Stimulated activated CD4-positive, alpha-beta T cell treated with anti-CD3 and anti-CD28 coated beads, Interleukin-2, amount 100 ng/mL, for 48 hours (primary cell): ENCODE measurements around the gene CBX8.

ENCODE experiments used
- DNase-seq, 2 donors: peaks; one replicate each; pipeline ENCODE4 v3.0.0-alpha.2; 2020

The CBX8 gene

DNA sequence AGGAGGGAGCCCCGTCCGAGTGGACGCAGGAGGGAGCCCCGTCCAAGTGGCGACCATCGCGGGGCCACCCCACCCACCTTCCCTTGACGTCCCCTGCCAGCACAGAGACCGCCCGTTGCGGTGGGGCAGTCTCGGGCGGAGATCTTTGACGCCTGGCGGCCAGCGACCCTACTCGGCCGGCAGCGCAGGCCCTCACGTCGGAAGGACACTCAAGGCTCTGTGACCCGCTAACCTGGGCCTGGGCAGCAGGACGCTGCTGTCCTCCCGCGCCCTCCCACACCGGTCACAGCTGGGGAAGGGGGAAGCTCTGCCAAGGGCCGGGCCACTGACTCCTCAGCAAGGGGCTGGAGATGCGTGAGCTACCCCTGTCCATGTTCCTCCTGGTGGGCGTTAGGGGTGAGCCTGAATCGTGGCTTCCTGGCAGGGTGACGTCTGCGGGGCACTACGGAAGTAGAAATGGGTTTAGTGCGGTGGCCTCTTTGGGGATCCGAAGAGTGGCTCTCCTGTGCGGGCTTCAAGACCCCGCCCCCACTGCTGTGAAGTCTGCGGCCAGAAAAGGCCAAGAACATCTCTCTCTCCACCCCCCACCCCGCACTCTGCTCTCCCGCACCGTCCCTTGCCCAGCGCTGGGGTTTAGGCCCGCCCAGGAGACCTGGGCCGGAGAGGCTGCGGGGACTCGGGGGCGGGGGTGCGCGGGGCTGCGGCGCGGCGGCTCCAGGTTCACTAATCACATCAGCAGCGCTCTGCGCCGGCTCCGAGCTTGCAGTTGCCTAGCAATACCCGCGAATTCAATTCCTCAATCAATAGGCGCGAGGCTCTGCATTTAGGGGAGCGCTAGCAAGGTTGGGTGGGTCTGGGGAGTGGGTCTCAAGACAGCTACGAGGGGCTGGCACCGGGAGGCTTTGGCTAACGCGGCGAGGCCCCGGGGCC, 5.8 kb downstream of the CBX8 start:
- DNase-seq: no peak

DNA sequence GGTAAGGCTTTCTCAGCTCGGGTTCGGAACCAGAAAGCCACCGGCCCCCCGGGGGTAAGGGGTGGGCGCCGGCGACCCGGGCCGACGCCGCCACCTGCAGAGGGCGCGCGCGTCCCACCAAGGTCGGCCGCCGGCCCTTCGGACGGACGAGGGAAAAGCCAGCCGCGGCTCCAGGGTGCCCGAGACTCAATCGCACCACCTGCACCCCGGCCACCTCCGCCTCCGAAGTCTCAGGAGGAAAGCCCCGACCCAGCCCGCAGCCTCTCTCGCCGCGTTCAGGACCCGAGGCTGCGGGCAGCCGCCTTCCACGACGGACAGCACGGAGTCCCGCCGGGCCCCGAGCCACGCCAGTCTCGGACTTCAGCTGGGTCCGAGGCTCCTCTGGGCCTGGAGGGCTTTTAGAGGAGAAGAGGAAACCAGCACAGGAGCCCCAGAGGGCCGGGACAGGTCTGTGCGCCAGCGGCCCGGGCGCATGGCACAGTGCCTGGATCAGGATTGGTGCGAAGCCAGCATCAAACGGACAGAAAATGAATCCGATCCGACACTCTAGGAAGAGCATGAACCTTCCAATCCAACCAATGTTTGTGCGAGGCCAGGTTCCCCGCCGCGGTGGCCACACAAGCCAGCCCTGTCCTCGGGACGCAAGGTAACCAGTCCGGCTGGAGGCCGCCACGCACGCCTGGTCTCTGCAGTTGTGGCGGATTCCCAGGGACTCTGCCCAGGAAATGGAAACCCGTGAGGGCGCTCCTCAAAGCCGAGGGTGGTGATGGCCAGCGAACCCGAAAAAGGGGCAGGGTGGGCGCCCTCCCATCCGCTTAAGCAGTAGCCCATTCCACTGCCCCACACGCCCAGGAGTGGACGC, 6.7 kb downstream of the CBX8 start:
- no peak for DNase-seq

GRCh38 chr17:79788989-79789942, 7.6 kb downstream of the CBX8 start:
- no peak for DNase-seq

DNA sequence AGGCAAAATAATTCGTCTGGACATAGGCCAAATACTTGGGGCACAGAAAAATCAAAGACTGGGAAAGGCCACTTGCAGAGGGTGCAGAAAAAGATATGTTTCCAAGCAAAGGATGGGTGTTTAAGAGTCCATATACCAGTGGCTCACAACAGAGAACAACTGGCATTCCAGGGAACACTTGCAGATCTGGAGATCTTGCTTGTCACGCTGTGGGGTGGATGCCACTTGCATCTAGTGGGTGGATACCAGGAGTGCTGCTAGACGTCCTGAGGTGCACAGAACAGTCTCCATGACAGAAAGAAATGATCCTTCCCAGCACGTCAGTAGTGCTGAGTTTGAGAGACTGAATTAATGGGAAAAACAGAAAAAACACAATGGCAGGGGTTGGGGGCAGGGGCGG, 8.4 kb downstream of the CBX8 start:
- DNase-seq: no peak

DNA sequence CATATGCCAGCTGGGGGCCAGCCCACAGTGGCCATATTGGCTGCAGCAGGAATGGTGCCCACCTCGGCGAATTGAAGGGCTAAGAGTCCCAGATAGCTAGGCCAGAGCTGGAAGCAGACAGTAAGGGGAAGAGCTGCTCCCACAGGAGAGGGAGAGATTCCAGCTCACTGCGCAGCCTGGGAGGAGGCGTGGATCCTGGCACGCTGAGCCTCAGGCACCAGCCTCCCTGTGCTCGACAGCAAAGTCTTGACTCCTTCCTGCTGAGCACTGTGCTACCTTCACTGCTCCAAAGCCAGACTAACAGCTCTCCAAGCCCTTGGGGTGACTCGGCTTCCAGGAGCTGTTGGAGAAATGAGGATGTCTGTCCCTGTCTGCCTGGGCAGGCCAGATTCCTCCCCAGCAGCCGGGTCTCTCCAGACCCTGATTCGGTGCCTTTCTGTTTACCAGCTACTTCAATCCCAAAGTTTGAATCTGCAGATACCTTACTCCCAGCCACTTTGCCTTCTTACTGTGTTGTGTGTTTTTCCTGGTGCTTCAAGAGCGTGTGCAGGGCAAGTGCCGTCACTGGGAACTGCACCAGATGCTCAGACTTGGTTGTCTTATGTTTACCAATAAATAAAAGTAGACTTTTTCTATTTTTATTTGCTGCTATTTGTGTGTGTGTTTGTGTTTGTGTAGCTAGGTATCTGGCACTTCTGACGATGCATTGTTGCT, 9.8 kb downstream of the CBX8 start:
- DNase-seq: no peak

- DNase-seq: no peak
Measured at GRCh38 chr17:79785900-79786810, 10.7 kb downstream of the CBX8 start.

- DNase-seq: no peak
Measured at GRCh38 chr17:79785017-79785899, 11.6 kb downstream of the CBX8 start.

GRCh38 chr17:79784353-79785016, 12.4 kb downstream of the CBX8 start:
- DNase-seq: no peak

DNA sequence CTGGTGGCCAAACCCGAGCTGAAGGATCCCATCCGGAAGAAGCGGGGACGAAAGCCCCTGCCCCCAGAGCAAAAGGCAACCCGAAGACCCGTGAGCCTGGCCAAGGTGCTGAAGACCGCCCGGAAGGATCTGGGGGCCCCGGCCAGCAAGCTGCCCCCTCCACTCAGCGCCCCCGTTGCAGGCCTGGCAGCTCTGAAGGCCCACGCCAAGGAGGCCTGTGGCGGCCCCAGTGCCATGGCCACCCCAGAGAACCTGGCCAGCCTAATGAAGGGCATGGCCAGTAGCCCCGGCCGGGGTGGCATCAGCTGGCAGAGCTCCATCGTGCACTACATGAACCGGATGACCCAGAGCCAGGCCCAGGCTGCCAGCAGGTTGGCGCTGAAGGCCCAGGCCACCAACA, 13.0 kb downstream of the CBX8 start:
- DNase-seq: no peak

DNA sequence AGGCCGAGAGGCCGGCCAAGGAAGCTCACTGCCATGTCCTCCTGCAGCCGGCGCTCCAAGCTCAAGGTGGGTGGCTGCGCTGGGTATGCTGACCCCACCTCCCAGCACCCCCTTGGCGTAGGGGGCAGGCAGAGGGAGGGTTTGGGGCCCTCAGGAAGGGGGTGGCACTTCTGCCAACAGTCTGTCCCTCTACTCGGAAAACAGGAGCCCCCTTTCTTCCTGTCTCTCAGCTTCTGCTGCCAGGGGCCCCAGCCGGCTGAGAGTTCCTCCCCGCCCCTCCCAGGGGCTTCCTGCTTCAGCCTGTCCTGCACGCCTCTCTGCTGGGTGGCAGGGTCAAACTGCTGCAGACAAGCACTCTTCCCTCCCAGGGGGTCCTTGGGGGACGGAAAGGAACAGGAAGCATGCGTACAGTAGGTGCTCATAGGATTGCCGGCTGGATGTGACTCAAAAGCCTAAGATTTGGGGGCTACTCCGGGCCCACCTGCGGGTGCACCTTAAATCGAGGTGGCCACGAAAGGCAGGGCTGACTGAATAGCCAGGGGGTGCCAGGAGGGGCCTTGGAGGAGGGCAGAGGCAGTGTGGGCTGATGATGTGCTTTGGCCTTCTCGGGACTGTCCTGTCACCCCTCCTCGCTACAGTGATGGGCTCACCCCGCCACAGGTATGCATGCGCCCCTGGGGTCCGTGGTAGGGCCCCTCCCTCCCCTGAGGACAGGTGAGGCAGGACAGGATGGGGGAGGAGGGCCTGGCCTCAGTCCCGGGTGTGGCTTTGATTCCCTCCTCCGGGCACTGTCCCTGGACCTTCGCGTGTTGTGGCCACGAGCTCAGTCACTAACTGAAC, 14.9 kb downstream of the CBX8 start:
- no peak for DNase-seq

- no peak for DNase-seq
Measured at GRCh38 chr17:79781012-79781650, 15.7 kb downstream of the CBX8 start.

GRCh38 chr17:79779661-79780365, 17.1 kb downstream of the CBX8 start:
- DNase-seq: no peak

DNA sequence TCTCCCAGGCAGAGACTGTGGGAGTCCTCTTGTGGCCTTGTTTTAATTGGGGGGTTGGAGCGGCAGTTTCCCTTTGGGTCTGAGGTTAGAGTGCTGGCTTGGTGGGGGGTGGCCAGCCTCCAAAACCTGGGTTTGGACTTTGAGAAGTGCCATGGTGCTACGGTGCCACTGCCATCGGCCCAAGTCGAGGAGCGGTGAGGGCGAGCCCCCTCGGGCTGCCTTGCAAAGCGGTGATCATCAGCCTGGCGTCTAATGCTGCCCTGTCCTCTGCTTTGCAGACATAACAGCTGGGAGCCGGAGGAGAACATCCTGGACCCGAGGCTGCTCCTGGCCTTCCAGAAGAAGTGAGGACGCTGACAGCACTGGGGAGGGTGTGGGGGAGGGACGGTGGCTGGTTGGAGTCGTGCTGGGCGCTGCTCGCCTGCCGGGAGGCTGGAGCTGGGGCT, 17.8 kb downstream of the CBX8 start:
- no peak for DNase-seq

DNA sequence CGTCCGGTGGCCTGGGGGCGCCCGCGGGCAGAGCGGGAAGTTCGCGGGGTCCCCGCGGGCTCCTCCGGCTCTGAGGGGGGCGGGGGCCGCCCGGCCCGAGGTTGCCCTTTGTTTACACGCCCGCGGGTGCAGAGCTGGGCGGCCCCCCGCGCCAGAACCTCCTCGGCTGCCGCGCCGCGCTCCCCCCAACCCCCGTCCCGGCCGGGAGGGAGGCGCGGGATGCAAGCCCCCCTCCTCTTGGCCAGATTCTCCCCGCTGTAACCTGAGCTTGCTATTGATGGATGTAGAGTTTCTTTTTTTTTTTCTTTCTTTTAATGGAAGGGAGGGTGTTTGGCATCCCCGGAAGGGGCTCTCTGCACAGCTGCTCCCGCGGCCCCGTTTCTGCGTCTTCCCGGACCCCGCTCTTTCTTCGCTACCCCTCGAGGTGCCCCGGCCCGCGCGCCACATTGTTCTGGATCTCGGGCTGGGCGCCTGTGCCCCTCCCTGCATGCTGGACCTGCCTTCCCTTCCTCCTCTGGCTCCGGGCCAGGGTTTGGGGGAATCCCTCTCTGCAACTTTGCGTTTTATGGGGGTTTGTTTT, 18.3 kb downstream of the CBX8 start:
- no peak for DNase-seq

DNA sequence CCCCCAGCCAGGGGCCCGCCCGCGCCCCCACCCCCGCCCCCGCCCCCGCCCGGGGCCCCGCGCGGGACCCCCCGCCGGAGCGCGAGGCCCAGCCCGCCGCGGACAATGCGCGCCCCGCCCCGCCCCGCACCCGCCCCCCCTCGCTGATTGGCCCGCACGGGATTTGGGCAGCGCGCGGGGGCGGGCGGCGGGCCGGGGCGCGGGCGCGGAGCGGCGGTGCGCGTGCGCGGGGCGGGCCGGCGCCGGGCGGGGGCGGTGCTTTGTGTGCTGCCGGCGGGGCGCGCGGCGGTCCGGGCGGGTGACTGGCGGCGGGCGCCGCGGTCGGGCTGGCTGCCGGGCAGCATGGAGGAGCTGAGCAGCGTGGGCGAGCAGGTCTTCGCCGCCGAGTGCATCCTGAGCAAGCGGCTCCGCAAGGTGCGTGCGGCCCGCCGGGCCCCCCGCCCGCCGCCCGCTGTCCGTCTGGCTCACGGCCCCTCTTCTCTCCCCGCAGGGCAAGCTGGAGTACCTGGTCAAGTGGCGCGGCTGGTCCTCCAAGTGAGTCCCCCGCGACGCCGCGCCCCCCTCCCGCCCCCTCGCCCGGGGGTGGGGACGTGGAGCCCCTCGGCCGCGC, 18.9 kb downstream of the CBX8 start, which contains the start of gene CBX2:
Gene CBX2 (plus strand): TSS at position 255 of the 610 bp plus-strand sequence. CDS start 88 bp downstream, at position 343.
- peak; percentile 80 to 82 for DNase-seq
